GM18951 (cell line): ENCODE measurements around the gene OSBPL1A.

Experiments used
- POLR2A ChIP-seq: IDR thresholded peaks from 4 replicates; pipeline ENCODE4 v1.6.1; 2011; ENCODE audit warnings: mild to moderate bottlenecking; ENCODE audit not compliant: insufficient read length, insufficient read depth; ENCODE audit errors: extremely low read depth
- in situ Hi-C: fragments of 300-500 bp; cut with MboI; formaldehyde crosslinking; loops from one replicate; pipeline ENCODE4 v1.12.0; 2022; ENCODE audit warnings: low sequenced_read_pairs, mixed read lengths, inconsistent platforms; ENCODE audit not compliant: unreplicated experiment

OSBPL1A gene

GRCh38 chr18:24140697-24141096 lies 256.9 kb downstream of the OSBPL1A start:
- no peak for TF ChIP-seq POLR2A

GRCh38 chr18:24138789-24139616 lies 258.6 kb downstream of the OSBPL1A start, which contains the start of gene CABYR:
CABYR (plus strand) TSS chr18:24139062; CDS start chr18:24143115, 4,053 bp downstream.
- peak; percentile 53 for TF ChIP-seq POLR2A
- in situ Hi-C loops, result no loop called here

More at GRCh38 chr18:24140697-24141096, 256.9 kb downstream of the OSBPL1A start:
- in situ Hi-C loops, result no loop called here

GRCh38 chr18:24138409-24138788 lies 259.2 kb downstream of the OSBPL1A start:
- TF ChIP-seq POLR2A, result no peak
- in situ Hi-C loops, result no loop called here

GRCh38 chr18:24136967-24137373 lies 260.7 kb downstream of the OSBPL1A start:
- in situ Hi-C loops, result no loop called here
- TF ChIP-seq POLR2A, result no peak

- in situ Hi-C loops, result no loop called here
These were observed 267.1 kb downstream of the OSBPL1A start for GRCh38 chr18:24130494-24130893.

GRCh38 chr18:24128700-24129099 lies 268.9 kb downstream of the OSBPL1A start:
- in situ Hi-C loops, result no loop called here

More at GRCh38 chr18:24130494-24130893, 267.1 kb downstream of the OSBPL1A start:
- no peak for TF ChIP-seq POLR2A

GRCh38 chr18:24127735-24128134 lies 269.9 kb downstream of the OSBPL1A start:
- TF ChIP-seq POLR2A, result no peak
- in situ Hi-C loops, result no loop called here

More at GRCh38 chr18:24128700-24129099, 268.9 kb downstream of the OSBPL1A start:
- TF ChIP-seq POLR2A, result no peak

- in situ Hi-C loops, result no loop called here
- no peak for TF ChIP-seq POLR2A
These were observed 271.3 kb downstream of the OSBPL1A start for GRCh38 chr18:24126155-24126961.

GRCh38 chr18:24121625-24122024 lies 276.0 kb downstream of the OSBPL1A start:
- in situ Hi-C loops, result no loop called here
- no peak for TF ChIP-seq POLR2A

- TF ChIP-seq POLR2A, result no peak
- in situ Hi-C loops, result no loop called here
These were observed 276.9 kb downstream of the OSBPL1A start for GRCh38 chr18:24120676-24121075.

GRCh38 chr18:24118750-24119577 lies 278.7 kb downstream of the OSBPL1A start:
- in situ Hi-C loops, result loop anchor here (10.0 kb wide), 1 partner anchor 274 kb away; no protein-coding TSS in a partner anchor
- TF ChIP-seq POLR2A, result no peak

GRCh38 chr18:24115628-24116027 lies 282.0 kb downstream of the OSBPL1A start:
- no peak for TF ChIP-seq POLR2A
- in situ Hi-C loops, result loop anchor here (10.0 kb wide), 1 partner anchor 271 kb away; no protein-coding TSS in a partner anchor
